Smooth muscle cell (in vitro differentiated cells): ENCODE results near the gene KCTD21. TPM values are rescaled to one million over a fixed set of nuclear protein-coding genes. Genes with fewer than 3 reads are reported as not detected.

Source experiments
- DNase-seq: peaks from one replicate; lab custom pipeline; 2025; ENCODE audit not compliant: unreplicated experiment; lab: John Stamatoyannopoulos, UW
- H2AFZ ChIP-seq: fragments of 200-600 bp; sonication (generic); 2 replicates; pipeline ENCODE4 v1.6.0; 2016; ENCODE audit warnings: antibody characterized with exemption, low read depth, mild to moderate bottlenecking
- H3F3A ChIP-seq: fragments of 200-600 bp; sonication (generic); 2 replicates; pipeline ENCODE4 v1.6.0; 2017; ENCODE audit warnings: antibody characterized with exemption, low read depth
- H3K27ac ChIP-seq: fragments of 200-600 bp; sonication (generic); 2 replicates; pipeline ENCODE4 v1.5.1; 2016; ENCODE audit warnings: low read depth, mild to moderate bottlenecking
- H3K27me3 ChIP-seq: fragments of 200-600 bp; sonication (generic); 2 replicates; pipeline ENCODE4 v1.6.1; 2016; ENCODE audit warnings: low read depth, mild to moderate bottlenecking
- H3K36me3 ChIP-seq: fragments of 200-600 bp; sonication (generic); 2 replicates; pipeline ENCODE4 v1.5.1; 2016; ENCODE audit warnings: low read depth
- H3K4me1 ChIP-seq: fragments of 200-600 bp; sonication (generic); 2 replicates; pipeline ENCODE4 v1.5.1; 2016; ENCODE audit warnings: low read depth
- H3K4me2 ChIP-seq: fragments of 200-600 bp; sonication (generic); 2 replicates; pipeline ENCODE4 v1.6.0; 2016; ENCODE audit warnings: mild to moderate bottlenecking
- H3K4me3 ChIP-seq: fragments of 200-600 bp; sonication (generic); 2 replicates; pipeline ENCODE4 v1.5.1; 2016; ENCODE audit warnings: mild to moderate bottlenecking
- H3K79me2 ChIP-seq: fragments of 200-600 bp; sonication (generic); 2 replicates; pipeline ENCODE4 v1.6.0; 2016; ENCODE audit warnings: low read depth, mild to moderate bottlenecking
- H3K9ac ChIP-seq: fragments of 200-600 bp; sonication (generic); 2 replicates; pipeline ENCODE4 v1.6.0; 2016; ENCODE audit warnings: low read depth
- H3K9me3 ChIP-seq: fragments of 200-600 bp; sonication (generic); replicated peaks from 2 replicates; pipeline ENCODE4 v1.5.1; 2016; ENCODE audit warnings: low read depth
- H4K20me1 ChIP-seq: fragments of 200-600 bp; sonication (generic); 2 replicates; pipeline ENCODE4 v1.6.0; 2016; ENCODE audit warnings: low read depth
- CTCF ChIP-seq: fragments of 200-600 bp; sonication (generic); IDR thresholded peaks from 2 replicates; pipeline ENCODE4 v1.5.1; 2017; ENCODE audit warnings: borderline replicate concordance, mild to moderate bottlenecking, antibody characterized with exemption; ENCODE audit not compliant: insufficient read depth, poor library complexity, severe bottlenecking
- WGBS: methylation state at CpG from one replicate; pipeline ENCODE4 v1.1.7; 2016; ENCODE audit warnings: low lambda C conversion rate; 5-methylcytosine and 5-hydroxymethylcytosine counted together
- polyA plus RNA-seq: library from polyadenylated mRNA; unstranded; fragments of >200 nt; fragmentation: Nextera tagmentation; extraction: Ambion mirVana; gene quantifications from 2 replicates; pipeline ENCODE4 v1.2.1, GENCODE V29; 2016
- total RNA-seq: library from RNA; depleted of rRNA; stranded (reverse); fragments of >200 nt; gene quantifications from 2 replicates; pipeline ENCODE4 v1.2.3, GENCODE V29; 2014

KCTD21 gene
- total and polyA plus RNA-seq, 2 experiments from 2014 or later, result 4.9 to 23.5 TPM

DNA sequence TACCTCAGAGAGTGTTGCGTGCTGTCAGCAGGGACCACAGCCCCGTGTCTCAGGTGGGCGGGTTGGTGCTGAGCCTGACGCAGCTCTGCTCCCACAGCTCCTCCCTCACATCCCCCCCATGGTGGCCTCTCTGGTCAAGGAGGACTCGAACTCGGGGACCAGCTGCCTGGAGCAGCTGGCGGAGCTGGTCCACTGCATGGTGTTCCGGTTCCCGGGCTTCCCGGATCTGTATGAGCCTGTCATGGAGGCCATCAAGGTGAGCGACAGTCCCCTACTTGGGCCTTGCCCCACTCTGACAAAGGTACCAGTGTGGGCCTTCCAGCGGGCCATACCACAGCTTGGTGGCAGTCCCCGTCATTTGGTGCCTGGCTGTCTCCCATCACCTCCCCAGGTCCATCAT, 12.1 kb upstream of the KCTD21 start:
- Histone ChIP-seq H3K9me3 (no peaks in the 10 kb centered on the region), H2AFZ (no peak overlapping the region), H3F3A (no peaks in the 10 kb centered on the region), H3K36me3 (no peaks in the 10 kb centered on the region), H3K27ac (no peak overlapping the region), H3K9ac (no peak overlapping the region), H3K4me2 (no peak overlapping the region), H3K4me3 (no peak overlapping the region), H3K79me2 (peaks cover 3% of the 10 kb centered on the region), H4K20me1 (peaks cover 69% of the 10 kb centered on the region), H3K27me3 (no peaks in the 10 kb centered on the region), H3K4me1 (no peaks in the 10 kb centered on the region)
- WGBS, result 97% methylated on average over 13 of the region's 13 CpGs
- no peak for TF ChIP-seq CTCF
- no peak for DNase-seq

DNA sequence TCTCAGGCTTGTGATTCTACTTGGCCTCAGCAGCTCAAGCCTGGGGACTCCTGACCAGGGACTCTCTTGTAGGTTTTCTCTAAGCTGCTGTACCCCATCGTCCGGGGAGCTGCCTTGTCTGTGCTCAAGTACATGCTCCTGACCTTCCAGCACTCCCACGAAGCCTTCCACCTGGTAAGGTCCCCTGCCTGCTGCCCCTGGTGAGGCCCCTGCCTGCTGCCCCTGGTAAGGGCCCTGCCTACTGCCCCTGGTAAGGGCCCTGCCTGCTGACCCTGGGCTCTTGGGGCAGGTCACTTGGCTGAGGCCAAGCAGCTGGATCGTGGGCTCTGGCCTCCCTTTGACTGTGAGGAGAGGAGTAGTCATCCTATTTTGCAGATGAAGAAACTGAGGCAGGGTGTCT, 11.6 kb upstream of the KCTD21 start:
- Histone ChIP-seq H3K9me3 (no peaks in the 10 kb centered on the region), H3K9ac (no peak overlapping the region), H3K4me2 (no peak overlapping the region), H3K27ac (no peak overlapping the region), H4K20me1 (peaks cover 73% of the 10 kb centered on the region), H3K4me3 (no peak overlapping the region), H3K4me1 (no peaks in the 10 kb centered on the region), H3K79me2 (peaks cover 8% of the 10 kb centered on the region), H3K27me3 (no peaks in the 10 kb centered on the region), H2AFZ (no peak overlapping the region), H3F3A (no peaks in the 10 kb centered on the region), H3K36me3 (no peaks in the 10 kb centered on the region)
- DNase-seq, result no peak
- WGBS, result 96% methylated on average over 4 of the region's 4 CpGs
- TF ChIP-seq CTCF, result no peak

DNA sequence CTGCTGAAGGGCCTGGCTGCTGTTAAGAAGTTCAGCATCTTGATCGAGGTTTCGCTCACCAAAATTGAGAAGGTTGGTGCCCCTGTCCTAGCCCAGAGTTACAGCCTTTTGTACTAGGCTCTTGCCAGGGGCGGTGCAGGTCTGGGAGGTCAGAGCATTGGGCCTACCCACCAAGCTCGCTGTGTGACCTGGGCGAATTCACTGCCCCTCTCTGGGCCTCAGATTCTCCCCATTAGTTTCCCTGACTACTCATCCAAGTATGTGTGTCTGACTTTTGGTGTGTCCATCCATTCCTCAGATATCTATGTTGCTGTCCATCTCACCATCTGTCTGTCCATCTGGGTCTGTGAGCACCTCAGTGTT, 11.2 kb upstream of the KCTD21 start:
- no peak overlapping the region for H3K4me2 ChIP-seq
- no peak for TF ChIP-seq CTCF
- no peak overlapping the region for H3K4me3 ChIP-seq
- no peak overlapping the region for H3K9ac ChIP-seq
- no peaks in the 10 kb centered on the region for H3F3A ChIP-seq
- no peaks in the 10 kb centered on the region for H3K27me3 ChIP-seq
- H3K4me1 ChIP-seq, result peaks cover 2% of the 10 kb centered on the region
- no peaks in the 10 kb centered on the region for H3K9me3 ChIP-seq
- no peak overlapping the region for H2AFZ ChIP-seq
- no peaks in the 10 kb centered on the region for H3K36me3 ChIP-seq
- peaks cover 74% of the 10 kb centered on the region for H4K20me1 ChIP-seq
- H3K27ac ChIP-seq, result no peak overlapping the region
- 97% methylated on average over 5 of the region's 5 CpGs for WGBS
- peaks cover 13% of the 10 kb centered on the region for H3K79me2 ChIP-seq
- DNase-seq, result no peak

- 98% methylated on average over 6 of the region's 6 CpGs for WGBS
- Histone ChIP-seq H3K27me3 (no peaks in the 10 kb centered on the region), H3K36me3 (no peaks in the 10 kb centered on the region), H3K4me3 (no peak overlapping the region), H3K9me3 (no peaks in the 10 kb centered on the region), H3K79me2 (peaks cover 13% of the 10 kb centered on the region), H3K4me2 (no peak overlapping the region), H2AFZ (no peak overlapping the region), H4K20me1 (peaks cover 75% of the 10 kb centered on the region), H3F3A (no peaks in the 10 kb centered on the region), H3K9ac (no peak overlapping the region), H3K27ac (no peak overlapping the region), H3K4me1 (peaks cover 2% of the 10 kb centered on the region)
- DNase-seq, result no peak
- no peak for TF ChIP-seq CTCF
Observed at GRCh38 chr11:78199015-78199652, 10.7 kb upstream of the KCTD21 start.
